H1 (cell line): Measurements from ENCODE around the gene FBXO2. TPM values are rescaled to one million over a fixed set of nuclear protein-coding genes. Genes with fewer than 3 reads are reported as not detected.

Experiments used
- CTCF ChIA-PET: fragments of 300-600 bp; sonication (Branson Sonifier 250); formaldehyde crosslinking; loops from one replicate; lab custom pipeline; 2021; ENCODE audit not compliant: partially characterized antibody; lab: Charles Lee
- POLR2A ChIA-PET: fragments of 300-600 bp; sonication (Branson Sonifier 250); formaldehyde crosslinking; loops from one replicate; lab custom pipeline; 2021; ENCODE audit warnings: inconsistent platforms; ENCODE audit not compliant: partially characterized antibody; lab: Charles Lee
- DNase-seq, 2 experiments: peaks; one replicate each; pipeline versions ENCODE4 v3.0.0 to v3.0.0-alpha.2; 2010 to 2022; ENCODE audit warnings: low spot score in 2 of 2, low read depth in 1 of 2, mixed read lengths in 1 of 2
- FAIRE-seq: peaks from 2 replicates; lab custom pipeline; 2011; peaks lifted over from hg19 to GRCh38; lab: Jason Lieb, UNC
- H2AFZ ChIP-seq: 2 replicates; pipeline ENCODE4 v1.8.1; 2012; ENCODE audit warnings: low read length, inconsistent platforms
- H2AK5ac ChIP-seq: 2 replicates; pipeline ENCODE4 v1.6.1; 2013; ENCODE audit warnings: low read depth, low read length
- H2BK120ac ChIP-seq: replicated peaks from 2 replicates; pipeline ENCODE3; 2013; ENCODE audit warnings: low read depth, low read length, inconsistent platforms
- H2BK12ac ChIP-seq: 2 replicates; pipeline ENCODE4 v1.6.1; 2013; ENCODE audit warnings: low read depth, low read length
- H2BK15ac ChIP-seq: 2 replicates; pipeline ENCODE4 v1.6.1; 2013; ENCODE audit warnings: low read length
- H2BK20ac ChIP-seq: 2 replicates; pipeline ENCODE4 v1.6.1; 2013; ENCODE audit warnings: low read length
- H2BK5ac ChIP-seq: 2 replicates; pipeline ENCODE4 v1.6.1; 2013; ENCODE audit warnings: low read depth, low read length
- H3K14ac ChIP-seq: 2 replicates; pipeline ENCODE4 v1.6.1; 2013; ENCODE audit warnings: inconsistent platforms; ENCODE audit not compliant: insufficient read length
- H3K18ac ChIP-seq: 2 replicates; pipeline ENCODE4 v1.6.1; 2013; ENCODE audit warnings: low read length; ENCODE audit errors: extremely low read depth
- H3K23ac ChIP-seq: 2 replicates; pipeline ENCODE4 v1.6.1; 2013; ENCODE audit warnings: inconsistent platforms; ENCODE audit not compliant: insufficient read length
- H3K23me2 ChIP-seq: 2 replicates; pipeline ENCODE4 v1.6.1; 2013; ENCODE audit warnings: low read depth, low read length
- H3K27ac ChIP-seq: 2 replicates; pipeline ENCODE4 v1.6.1; 2011; ENCODE audit warnings: low read depth, low read length, inconsistent platforms
- H3K27me3 ChIP-seq, 4 experiments: replicated peaks in 1 of 4; 1 replicate in 1 of 4; 2 replicates in 3 of 4; pipeline versions ENCODE4 v1.6.1 to v1.8.1; 2011 to 2013; ENCODE audit warnings: low read length in 3 of 4, mild to moderate bottlenecking in 3 of 4, inconsistent platforms in 2 of 4, mixed read lengths in 2 of 4, moderate library complexity in 1 of 4; ENCODE audit not compliant: control insufficient read depth in 3 of 4, insufficient read depth in 3 of 4; ENCODE audit errors: extremely low read depth in 1 of 4
- H3K36me3 ChIP-seq, 4 experiments: 2 replicates each; pipeline versions ENCODE4 v1.6.1 to v1.8.1; 2011 to 2013; ENCODE audit warnings: mild to moderate bottlenecking in 4 of 4, low read length in 3 of 4, moderate library complexity in 2 of 4, control low read depth in 1 of 4, inconsistent platforms in 1 of 4; ENCODE audit not compliant: insufficient read depth in 4 of 4, control insufficient read depth in 2 of 4
- H3K4ac ChIP-seq: replicated peaks from 2 replicates; pipeline ENCODE3; 2013; ENCODE audit warnings: low read length, low read depth, mixed read lengths, inconsistent platforms; ENCODE audit not compliant: insufficient read length
- H3K4me1 ChIP-seq, 4 experiments: replicated peaks in 1 of 4; 1 replicate in 1 of 4; 2 replicates in 3 of 4; pipeline versions ENCODE4 v1.6.1 to v1.8.1; 2011 to 2013; ENCODE audit warnings: low read length in 3 of 4, inconsistent platforms in 2 of 4, mixed read lengths in 1 of 4; ENCODE audit not compliant: insufficient read depth in 4 of 4, control insufficient read depth in 3 of 4
- H3K4me2 ChIP-seq, 2 experiments: 2 replicates each; pipeline versions ENCODE4 v1.6.1 to v1.8.1; 2011 to 2013; ENCODE audit warnings: low read depth in 2 of 2, low read length in 2 of 2, control low read depth in 1 of 2, inconsistent platforms in 1 of 2, mild to moderate bottlenecking in 1 of 2; ENCODE audit not compliant: insufficient read depth in 1 of 2
- H3K4me3 ChIP-seq, 4 experiments: fragments of 200-600, 300-600 bp in 1 of 4; sonication (generic), shearing (Covaris generic), sonication (Bioruptor Twin) in 1 of 4; 2 replicates each; pipeline versions ENCODE4 v1.5.1 to v1.8.1; 2011 to 2016; ENCODE audit warnings: low read length in 4 of 4, low read depth in 3 of 4, control low read depth in 2 of 4, inconsistent platforms in 2 of 4, mild to moderate bottlenecking in 2 of 4, mixed read lengths in 1 of 4, moderate library complexity in 1 of 4; ENCODE audit not compliant: insufficient read depth in 2 of 4; ENCODE audit errors: extremely low read depth in 1 of 4
- H3K56ac ChIP-seq: replicated peaks from 2 replicates; pipeline ENCODE3; 2013; ENCODE audit warnings: low read depth, mild to moderate bottlenecking, mixed read lengths, low read length, inconsistent platforms; ENCODE audit not compliant: insufficient read length
- H3K79me1 ChIP-seq: 2 replicates; pipeline ENCODE4 v1.6.1; 2013; ENCODE audit warnings: low read depth, low read length, control low read depth
- H3K79me2 ChIP-seq, 2 experiments: 2 replicates each; pipeline versions ENCODE4 v1.6.1 to v1.8.1; 2012 to 2013; ENCODE audit warnings: low read length in 2 of 2, mild to moderate bottlenecking in 2 of 2, inconsistent platforms in 1 of 2; ENCODE audit not compliant: insufficient read depth in 2 of 2, control insufficient read depth in 1 of 2
- H3K9ac ChIP-seq, 4 experiments: replicated peaks in 1 of 4; 1 replicate in 1 of 4; 2 replicates in 3 of 4; pipeline versions ENCODE4 v1.6.1 to v1.8.1; 2011 to 2013; ENCODE audit warnings: low read depth in 3 of 4, low read length in 3 of 4, control low read depth in 2 of 4, mild to moderate bottlenecking in 2 of 4, moderate library complexity in 2 of 4, inconsistent platforms in 1 of 4; ENCODE audit errors: extremely low read depth in 1 of 4
- H3K9me3 ChIP-seq, 2 experiments: 2 replicates each; pipeline versions ENCODE4 v1.6.1 to v1.8.1; 2012 to 2013; ENCODE audit warnings: mild to moderate bottlenecking in 2 of 2, moderate library complexity in 2 of 2, control low read depth in 1 of 2, inconsistent platforms in 1 of 2, low read depth in 1 of 2, low read length in 1 of 2, mixed read lengths in 1 of 2; ENCODE audit not compliant: insufficient read depth in 2 of 2
- H4K20me1 ChIP-seq, 2 experiments: replicated peaks in 1 of 2; 2 replicates each; pipeline versions ENCODE3 to v1.8.1; 2011 to 2013; ENCODE audit warnings: inconsistent platforms in 2 of 2, low read length in 2 of 2, mild to moderate bottlenecking in 1 of 2; ENCODE audit not compliant: insufficient read depth in 2 of 2, control insufficient read depth in 1 of 2
- H4K5ac ChIP-seq: 2 replicates; pipeline ENCODE4 v1.6.1; 2013; ENCODE audit warnings: low read length, low read depth, mixed read lengths, inconsistent platforms; ENCODE audit not compliant: insufficient read length
- H4K8ac ChIP-seq: 2 replicates; pipeline ENCODE4 v1.8.0; 2013; ENCODE audit warnings: mild to moderate bottlenecking, moderate library complexity, low read length, inconsistent platforms; ENCODE audit not compliant: insufficient read depth; ENCODE audit errors: extremely low read depth
- H4K91ac ChIP-seq: replicated peaks from 2 replicates; pipeline ENCODE3; 2013; ENCODE audit warnings: low read length, mixed read lengths, inconsistent platforms; ENCODE audit not compliant: insufficient read length
- CBX5 ChIP-seq: fragments of 300-800, 300-1000 bp; sonication (generic); IDR thresholded peaks from 2 replicates; pipeline ENCODE4 v1.7.1; 2016; ENCODE audit warnings: antibody characterized with exemption, low read length, low read depth
- CHD1 ChIP-seq: IDR thresholded peaks from 2 replicates; pipeline ENCODE4 v1.6.1; 2012; ENCODE audit warnings: low read depth, low read length, improper control_type of control experiment
- CTBP2 ChIP-seq: IDR thresholded peaks from 2 replicates; pipeline ENCODE4 v1.7.0; 2011; ENCODE audit warnings: borderline replicate concordance, mild to moderate bottlenecking, moderate library complexity, mixed read lengths, low read length; ENCODE audit not compliant: insufficient read depth, insufficient read length
- EP300 ChIP-seq, 2 experiments: IDR thresholded peaks; 1 replicate in 1 of 2; 2 replicates in 1 of 2; pipeline ENCODE4 v1.6.1; 2011 to 2012; ENCODE audit warnings: low read depth in 2 of 2, low read length in 2 of 2, mild to moderate bottlenecking in 2 of 2, borderline replicate concordance in 1 of 2, inconsistent platforms in 1 of 2, moderate library complexity in 1 of 2
- EZH2 ChIP-seq: fragments of 200-600 bp; sonication (generic); IDR thresholded peaks from 2 replicates; pipeline ENCODE4 v1.7.1; 2012; ENCODE audit warnings: low read depth, mild to moderate bottlenecking, moderate library complexity, low read length, inconsistent platforms; ENCODE audit not compliant: severe bottlenecking
- NRF1 ChIP-seq: IDR thresholded peaks from 2 replicates; pipeline ENCODE4 v1.6.1; 2011; ENCODE audit warnings: mild to moderate bottlenecking, low read depth, low read length, improper control_type of control experiment
- POLR2A ChIP-seq, 2 experiments: IDR thresholded peaks; 1 replicate in 1 of 2; 2 replicates in 1 of 2; pipeline ENCODE4 v1.6.1; 2011; ENCODE audit warnings: low read depth in 2 of 2, low read length in 2 of 2, mild to moderate bottlenecking in 2 of 2; ENCODE audit errors: control extremely low read depth in 1 of 2
- SIX5 ChIP-seq: IDR thresholded peaks from 2 replicates; pipeline ENCODE4 v1.6.1; 2011; ENCODE audit warnings: mild to moderate bottlenecking, low read depth, low read length
- SP1 ChIP-seq: IDR thresholded peaks from 2 replicates; pipeline ENCODE4 v1.6.1; 2011; ENCODE audit warnings: low read depth, low read length
- SP4 ChIP-seq: IDR thresholded peaks from 2 replicates; pipeline ENCODE4 v1.6.1; 2012; ENCODE audit warnings: low read length, inconsistent platforms
- TCF12 ChIP-seq: IDR thresholded peaks from 2 replicates; pipeline ENCODE4 v1.6.1; 2011; ENCODE audit warnings: low read depth, mild to moderate bottlenecking, low read length
- WGBS, 2 experiments: shearing (Covaris generic) in 1 of 2; methylation state at CpG; one replicate each; pipeline versions ENCODE4 v1.1.6 to v1.1.7; 2013 to 2015; ENCODE audit warnings: low lambda C conversion rate in 2 of 2, mixed read lengths in 2 of 2, inconsistent platforms in 1 of 2, low coverage in 1 of 2, missing lambda C conversion rate in 1 of 2; ENCODE audit not compliant: insufficient replicate concordance in 2 of 2, insufficient coverage in 1 of 2, insufficient read length in 1 of 2; ENCODE audit errors: extremely low coverage in 1 of 2, missing lambda C conversion rate in 1 of 2; 5-methylcytosine and 5-hydroxymethylcytosine counted together
- polyA plus RNA-seq, 7 experiments: library from polyadenylated mRNA; depleted of rRNA in 3 of 7; stranded (reverse) in 5 of 7; unstranded in 2 of 7; fragments of >200 nt in 5 of 7; fragments of 200-250 nt in 2 of 7; gene quantifications; 1 replicate in 5 of 7; 2 replicates in 1 of 7; 4 replicates in 1 of 7; pipeline versions ENCODE4 v1.2.1 to v1.2.3, GENCODE V29; 2011 to 2013; ENCODE audit warnings: missing spikeins in 2 of 7, mixed read lengths in 2 of 7
- total RNA-seq: library from RNA; stranded (reverse); fragmentation: NEBNext Ultra II Directional; extraction: Animal tissue kit (Norgen Biotek cat#: 25700); gene quantifications from 2 replicates; pipeline ENCODE4 v1.2.1, GENCODE V29; 2021

FBXO2 gene
- total and polyA plus RNA-seq, 2 of the 8 experiments (the other 6 are each of a cell fraction or from before 2014, with no cell fraction given): 51.3 to 57.9 TPM

GRCh38 chr1:11693024-11693590 is 38.9 kb upstream of the FBXO2 start:
- Histone ChIP-seq H3K56ac (no peak overlapping the region), H2BK12ac (peak overlapping the region; percentile 18; the same call in 1 of the 2 replicates), H4K5ac (no peak overlapping the region), H3K4me3 (peak overlapping the region in 3 of 4 experiments; percentile 75 to 99 (median 79); a peak in 4 of 8 replicates), H3K4me2 (peak overlapping the region; percentile 71 to 80; a peak in 3 of 4 replicates), H3K27me3 (peaks cover 0 to 2% (median 0%) of the 10 kb centered on the region in 4 experiments; a peak in 2 of 7 replicates), H2BK5ac (peak overlapping the region; percentile 48; the same call in 1 of the 2 replicates), H3K4me1 (peaks cover 8 to 38% (median 26%) of the 10 kb centered on the region in 4 experiments), H4K91ac (no peak overlapping the region), H3K9me3 (no peaks in the 10 kb centered on the region), H3K14ac (no peak overlapping the region), H3K9ac (peak overlapping the region in 1 of 4 experiments; percentile 33; a peak in 1 of 7 replicates), H2BK120ac (no peak overlapping the region), H2AK5ac (no peak overlapping the region; the same call in 1 of the 2 replicates), H3K79me2 (peaks cover 8 to 55% of the 10 kb centered on the region in 2 experiments), H4K8ac (no peak overlapping the region), H3K79me1 (peaks cover 19% of the 10 kb centered on the region), H3K23me2 (peaks cover 23% of the 10 kb centered on the region), H3K27ac (no peak overlapping the region), H3K36me3 (no peaks in the 10 kb centered on the region), H3K4ac (no peak overlapping the region), H2BK15ac (peak overlapping the region; percentile 53; the same call in 1 of the 2 replicates), H3K18ac (peak overlapping the region; percentile 68; the same call in 1 of the 2 replicates), H4K20me1 (peaks cover 0 to 4% of the 10 kb centered on the region in 2 experiments), H3K23ac (no peak overlapping the region), H2AFZ (no peak overlapping the region), H2BK20ac (peak overlapping the region; percentile 86; the same call in 1 of the 2 replicates)
- POLR2A ChIA-PET: interaction anchor here (1.0 to 32.0 kb wide), 10 partner anchors 17 to 216 kb away, joined by 3 to 1025 read pairs (median 4); partner anchors contain the start of genes AGTRAP, FBXO2, FBXO6 and MAD2L2
- DNase-seq: no peak
- WGBS, 2 experiments: 62% methylated on average over 6 of the region's 6 CpGs; no CpG with 5 or more reads in 1 of the 2 experiments
- FAIRE-seq: no peak
- TF ChIP-seq SP1 (no peak), TCF12 (no peak), EZH2 (peak; percentile 21), NRF1 (no peak), CTBP2 (no peak), CBX5 (no peak), SP4 (no peak), SIX5 (no peak), EP300 (IDR thresholded peaks at IDR 0.05; ENCODE audit: borderline replicate concordance in 1 of 2, low read depth in 2 of 2, low read length in 2 of 2) (no peak), POLR2A (IDR thresholded peaks at IDR 0.05; ENCODE audit: control extremely low read depth in 1 of 2, low read depth in 2 of 2, low read length in 2 of 2) (0 out of 3 replicates have a peak, but pooled peaks of 1 of the 2 experiments have one; percentile 8), CHD1 (no peak)
- CTCF ChIA-PET: interaction anchor here (1.5 to 7.3 kb wide), 7 partner anchors 8 to 56 kb away, joined by 5 to 129 read pairs (median 11); partner anchors contain the start of gene FBXO6
